Lower leg skin (tissue), 3 donors: Measurements from ENCODE around the gene ANKRD13B.

Source experiments
- CTCF ChIP-seq, 3 donors: fragments of 450-650 bp; IDR thresholded peaks; one replicate each; pipeline ENCODE4 v1.5.1; 2016; ENCODE audit warnings: antibody characterized with exemption in 3 of 3, mild to moderate bottlenecking in 3 of 3, moderate library complexity in 2 of 3
- POLR2A ChIP-seq, 2 donors: fragments of 450-650 bp; IDR thresholded peaks; one replicate each; pipeline ENCODE4 v1.6.1; 2016 to 2017; ENCODE audit warnings: antibody characterized with exemption in 2 of 2, mild to moderate bottlenecking in 1 of 2, moderate library complexity in 1 of 2

GRCh38 chr17:29618272-29619065 lies 25.5 kb downstream of the ANKRD13B start:
- TF ChIP-seq POLR2A (IDR thresholded peaks at IDR 0.05) (no peak), CTCF (IDR thresholded peaks at IDR 0.05) (no peak)
